Gastrocnemius medialis (tissue), 4 donors: ENCODE results near the gene RACGAP1.

Source experiments
- POLR2A ChIP-seq, 2 donors: fragments of 450-650 bp; IDR thresholded peaks; one replicate each; pipeline ENCODE4 v1.6.1; 2017; ENCODE audit warnings: antibody characterized with exemption in 2 of 2, mild to moderate bottlenecking in 2 of 2, moderate library complexity in 2 of 2
- TF ChIP-seq, protein P1 (sequence below), 5 experiments: fragments of 450-650 bp in 3 of 5; fragments of 200-600 bp in 2 of 5; sonication (generic) in 2 of 5; IDR thresholded peaks in 4 of 5; conservative IDR thresholded peaks in 1 of 5; 1 replicate in 4 of 5; 2 replicates in 1 of 5; pipeline ENCODE4 v1.5.1; 2016 to 2019; ENCODE audit warnings: antibody characterized with exemption in 5 of 5, mild to moderate bottlenecking in 3 of 5, moderate library complexity in 3 of 5

DNA sequence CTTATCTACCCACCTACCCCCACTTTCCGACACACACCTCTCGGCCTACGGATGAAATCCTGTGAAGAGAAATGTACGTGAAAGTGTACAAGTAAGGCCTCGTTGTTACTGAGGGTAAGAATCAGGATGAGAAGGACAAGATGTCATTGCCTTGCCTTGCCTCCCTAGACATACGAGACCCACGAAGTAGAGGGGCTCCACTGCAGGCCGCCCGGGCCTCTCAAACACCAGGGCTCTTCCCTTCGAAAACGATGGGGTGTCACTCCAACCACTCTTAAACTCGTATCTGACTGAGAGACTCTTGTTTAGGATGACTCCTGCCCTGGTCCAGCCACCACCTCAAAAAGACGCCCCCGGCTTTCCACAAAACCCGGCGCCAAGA lies 498 bp downstream of the RACGAP1 start:
- TF ChIP-seq POLR2A (IDR thresholded peaks at IDR 0.05), result no peak
- TF ChIP-seq, protein P1, sequence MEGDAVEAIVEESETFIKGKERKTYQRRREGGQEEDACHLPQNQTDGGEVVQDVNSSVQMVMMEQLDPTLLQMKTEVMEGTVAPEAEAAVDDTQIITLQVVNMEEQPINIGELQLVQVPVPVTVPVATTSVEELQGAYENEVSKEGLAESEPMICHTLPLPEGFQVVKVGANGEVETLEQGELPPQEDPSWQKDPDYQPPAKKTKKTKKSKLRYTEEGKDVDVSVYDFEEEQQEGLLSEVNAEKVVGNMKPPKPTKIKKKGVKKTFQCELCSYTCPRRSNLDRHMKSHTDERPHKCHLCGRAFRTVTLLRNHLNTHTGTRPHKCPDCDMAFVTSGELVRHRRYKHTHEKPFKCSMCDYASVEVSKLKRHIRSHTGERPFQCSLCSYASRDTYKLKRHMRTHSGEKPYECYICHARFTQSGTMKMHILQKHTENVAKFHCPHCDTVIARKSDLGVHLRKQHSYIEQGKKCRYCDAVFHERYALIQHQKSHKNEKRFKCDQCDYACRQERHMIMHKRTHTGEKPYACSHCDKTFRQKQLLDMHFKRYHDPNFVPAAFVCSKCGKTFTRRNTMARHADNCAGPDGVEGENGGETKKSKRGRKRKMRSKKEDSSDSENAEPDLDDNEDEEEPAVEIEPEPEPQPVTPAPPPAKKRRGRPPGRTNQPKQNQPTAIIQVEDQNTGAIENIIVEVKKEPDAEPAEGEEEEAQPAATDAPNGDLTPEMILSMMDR (IDR thresholded peaks at IDR 0.05 in 4 of 5, conservative IDR thresholded peaks at IDR 0.05 in 1 of 5), result no peak
